ENCODE data around the gene ZNF655.

ZNF655 gene

DNA sequence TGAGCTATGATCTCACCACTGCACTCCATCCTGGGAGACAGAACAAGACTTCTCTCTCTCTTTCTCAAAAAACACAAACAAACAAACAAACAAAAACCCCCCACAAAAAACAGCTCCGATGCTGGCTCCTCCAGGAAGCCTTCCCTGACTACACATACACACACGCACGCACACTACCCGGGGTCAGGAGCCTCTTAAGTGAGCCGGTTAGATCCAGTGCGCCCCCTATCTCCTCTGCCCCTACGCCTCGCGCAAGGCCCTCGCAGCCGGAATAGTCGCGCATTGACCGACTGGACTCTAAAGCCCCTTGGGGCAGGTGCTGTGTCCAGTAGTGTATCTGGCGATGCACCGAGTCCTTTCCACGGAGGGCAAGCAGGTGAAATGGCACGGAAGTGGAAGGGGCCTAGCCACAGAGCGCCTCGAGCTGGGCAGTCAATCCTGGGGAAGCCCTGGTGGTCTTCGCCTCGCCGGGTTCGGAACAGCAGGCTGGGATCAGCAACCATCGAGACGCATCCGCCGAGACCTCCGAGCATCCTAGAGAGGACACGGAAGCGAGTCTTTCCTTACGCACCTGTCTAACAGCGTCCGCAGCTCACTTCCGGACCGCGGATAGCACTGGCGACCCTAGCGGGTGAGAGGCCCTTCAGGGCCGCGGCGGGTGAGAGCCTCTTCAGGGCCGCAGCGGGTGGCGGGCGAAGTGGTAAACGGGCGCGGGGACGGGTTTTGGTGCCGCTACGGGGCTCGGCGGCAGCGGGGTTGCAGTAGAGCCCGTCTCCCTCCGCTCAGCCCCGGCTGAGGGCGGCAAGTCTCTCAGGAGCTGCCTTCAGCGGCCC lies 58.1 kb downstream of the ZNF655 start, which contains the start of gene ZSCAN25:
ZSCAN25 (plus strand) TSS at position 588 of the 833 bp plus-strand sequence. CDS start 2,661 bp downstream, outside the sequence.
- peak; percentile 82 to 90 for DNase-seq
- TF ChIP-seq, protein P1, sequence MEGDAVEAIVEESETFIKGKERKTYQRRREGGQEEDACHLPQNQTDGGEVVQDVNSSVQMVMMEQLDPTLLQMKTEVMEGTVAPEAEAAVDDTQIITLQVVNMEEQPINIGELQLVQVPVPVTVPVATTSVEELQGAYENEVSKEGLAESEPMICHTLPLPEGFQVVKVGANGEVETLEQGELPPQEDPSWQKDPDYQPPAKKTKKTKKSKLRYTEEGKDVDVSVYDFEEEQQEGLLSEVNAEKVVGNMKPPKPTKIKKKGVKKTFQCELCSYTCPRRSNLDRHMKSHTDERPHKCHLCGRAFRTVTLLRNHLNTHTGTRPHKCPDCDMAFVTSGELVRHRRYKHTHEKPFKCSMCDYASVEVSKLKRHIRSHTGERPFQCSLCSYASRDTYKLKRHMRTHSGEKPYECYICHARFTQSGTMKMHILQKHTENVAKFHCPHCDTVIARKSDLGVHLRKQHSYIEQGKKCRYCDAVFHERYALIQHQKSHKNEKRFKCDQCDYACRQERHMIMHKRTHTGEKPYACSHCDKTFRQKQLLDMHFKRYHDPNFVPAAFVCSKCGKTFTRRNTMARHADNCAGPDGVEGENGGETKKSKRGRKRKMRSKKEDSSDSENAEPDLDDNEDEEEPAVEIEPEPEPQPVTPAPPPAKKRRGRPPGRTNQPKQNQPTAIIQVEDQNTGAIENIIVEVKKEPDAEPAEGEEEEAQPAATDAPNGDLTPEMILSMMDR (IDR thresholded peaks at IDR 0.05), result no peak
- peak within 1 kb of the TSS; percentile 71 to 93 for H3K4me3 ChIP-seq
- H3K9me3 ChIP-seq, result no peaks in the 10 kb centered on the region
- intact Hi-C loops (cut with DNase I; ENCODE audit: low total_unique reads), result no loop called here
- H3K36me3 ChIP-seq, result peaks cover 30 to 32% (median 31%) of the 10 kb centered on the region in 3 donors
- no peaks in the 10 kb centered on the region for H3K27me3 ChIP-seq
- H3K4me1 ChIP-seq, result peaks cover 0 to 16% (median 13%) of the 10 kb centered on the region in 4 donors
- peak within 1 kb of the TSS; percentile 77 to 85 for H3K27ac ChIP-seq

DNA sequence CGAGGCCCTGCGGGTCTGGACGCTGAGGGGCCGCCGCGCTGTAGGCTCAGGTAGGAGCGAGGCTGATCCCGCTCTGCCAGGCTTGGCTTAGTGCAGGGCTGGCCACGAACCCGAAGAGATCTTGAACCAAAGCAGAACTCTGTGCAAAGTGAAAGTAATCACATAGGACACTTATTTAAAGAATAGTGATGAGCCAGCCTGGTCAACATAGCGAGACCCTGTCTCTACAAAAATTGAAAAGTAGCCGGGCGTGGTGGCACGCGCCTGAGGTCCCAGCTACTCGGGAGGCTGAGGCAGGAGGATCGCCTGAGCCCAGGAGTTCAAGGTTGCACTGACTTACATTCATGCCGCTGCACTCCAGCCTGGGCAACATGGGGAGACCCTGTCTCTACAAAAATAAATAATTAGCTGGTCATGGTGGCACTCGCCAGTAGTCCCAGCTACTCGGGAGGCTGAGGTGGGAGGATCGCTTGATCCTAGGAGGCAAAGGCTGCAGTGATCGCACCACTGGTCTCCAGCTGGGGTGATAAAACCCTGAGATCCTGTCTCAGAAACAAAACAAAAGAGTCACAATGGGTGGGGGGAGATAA lies 58.8 kb downstream of the ZNF655 start:
- no peaks in the 10 kb centered on the region for H3K27me3 ChIP-seq
- TF ChIP-seq, protein P1 (IDR thresholded peaks at IDR 0.05), result no peak
- intact Hi-C loops (cut with DNase I; ENCODE audit: low total_unique reads), result no loop called here

DNA sequence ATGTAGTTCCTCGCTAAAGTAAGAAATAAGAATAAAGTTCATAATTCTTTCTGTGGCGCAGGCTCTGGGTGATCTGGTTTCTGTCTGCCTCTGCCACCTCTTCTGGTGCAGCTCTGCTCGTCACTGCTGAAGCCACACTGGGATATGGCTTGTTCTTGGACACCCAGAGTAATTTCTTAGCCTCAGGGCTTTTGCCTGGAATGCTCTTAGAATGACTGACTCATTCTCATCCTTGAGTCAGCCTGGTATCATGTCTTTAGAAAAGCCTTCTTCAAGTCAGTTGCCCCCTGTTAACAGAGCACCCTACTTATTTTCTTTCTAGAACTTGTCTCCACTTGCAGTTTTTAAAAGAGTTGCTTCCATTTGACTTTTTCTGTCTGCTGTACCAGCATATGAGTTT lies 60.3 kb downstream of the ZNF655 start:
- no peak overlapping the region for H3K27ac ChIP-seq
- peak in 1 of 2 donors; percentile 20 for DNase-seq
- H3K4me1 ChIP-seq, result peaks cover 0 to 16% (median 13%) of the 10 kb centered on the region in 4 donors
- H3K4me3 ChIP-seq, result no peak overlapping the region
- peaks cover 51 to 54% (median 52%) of the 10 kb centered on the region in 3 donors for H3K36me3 ChIP-seq
- H3K27me3 ChIP-seq, result no peaks in the 10 kb centered on the region
- intact Hi-C loops (cut with DNase I; ENCODE audit: low total_unique reads), result no loop called here
- TF ChIP-seq, protein P1 (IDR thresholded peaks at IDR 0.05), result no peak
- no peaks in the 10 kb centered on the region for H3K9me3 ChIP-seq

More for the DNA sequence above, 58.8 kb downstream of the ZNF655 start:
- Histone ChIP-seq H3K4me1 (peaks cover 0 to 16% (median 13%) of the 10 kb centered on the region in 4 donors), H3K36me3 (peaks cover 36 to 39% (median 38%) of the 10 kb centered on the region in 3 donors), H3K4me3 (peak overlapping the region; percentile 71 to 93), H3K9me3 (no peaks in the 10 kb centered on the region), H3K27ac (peak overlapping the region; percentile 77 to 85)
- no peak for DNase-seq

DNA sequence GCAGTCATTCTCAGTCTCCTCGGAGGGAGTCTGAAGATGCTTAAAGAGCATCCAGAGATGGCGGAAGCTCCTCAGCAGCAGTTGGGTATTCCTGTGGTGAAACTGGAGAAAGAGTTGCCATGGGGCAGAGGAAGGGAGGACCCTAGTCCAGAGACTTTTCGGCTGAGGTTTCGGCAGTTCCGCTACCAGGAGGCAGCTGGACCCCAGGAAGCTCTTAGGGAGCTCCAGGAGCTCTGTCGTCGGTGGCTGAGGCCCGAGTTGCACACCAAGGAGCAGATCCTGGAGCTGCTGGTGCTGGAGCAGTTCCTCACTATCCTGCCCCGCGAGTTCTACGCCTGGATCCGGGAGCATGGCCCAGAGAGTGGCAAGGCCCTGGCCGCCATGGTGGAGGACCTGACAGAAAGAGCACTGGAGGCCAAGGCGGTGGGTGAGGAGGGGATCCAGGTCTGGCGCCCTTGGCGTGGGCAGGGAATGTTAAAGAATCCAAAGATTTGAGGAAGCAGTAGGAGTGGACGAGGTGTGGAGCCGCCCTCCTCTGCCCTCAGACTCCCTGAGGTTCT lies 61.2 kb downstream of the ZNF655 start:
- intact Hi-C loops (cut with DNase I; ENCODE audit: low total_unique reads), result no loop called here
- DNase-seq, result peak in 1 of 2 donors; percentile 48

DNA sequence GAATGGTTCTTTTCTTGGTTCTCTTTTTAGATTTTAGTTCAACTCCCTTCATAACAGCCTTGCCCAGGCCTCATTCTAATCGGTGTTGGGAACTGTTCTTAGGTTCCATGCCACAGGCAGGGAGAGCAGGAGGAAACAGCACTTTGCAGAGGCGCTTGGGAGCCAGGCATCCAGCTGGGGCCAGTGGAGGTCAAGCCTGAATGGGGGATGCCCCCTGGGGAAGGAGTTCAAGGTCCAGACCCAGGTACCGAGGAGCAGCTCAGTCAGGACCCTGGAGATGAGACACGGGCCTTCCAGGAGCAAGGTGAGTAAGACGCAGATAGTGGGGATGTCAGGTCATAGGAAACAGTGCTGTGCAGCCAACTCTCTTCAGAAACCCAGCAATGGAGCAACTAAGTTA lies 62.8 kb downstream of the ZNF655 start:
- Histone ChIP-seq H3K9me3 (no peaks in the 10 kb centered on the region), H3K27ac (no peak overlapping the region), H3K27me3 (no peaks in the 10 kb centered on the region), H3K4me1 (peaks cover 0 to 16% (median 11%) of the 10 kb centered on the region in 4 donors), H3K4me3 (no peak overlapping the region), H3K36me3 (peaks cover 72 to 79% (median 78%) of the 10 kb centered on the region in 3 donors)
- intact Hi-C loops (cut with DNase I; ENCODE audit: low total_unique reads), result no loop called here
- TF ChIP-seq, protein P1 (IDR thresholded peaks at IDR 0.05), result no peak
- peak in 1 of 2 donors; percentile 39 for DNase-seq

More for the DNA sequence above, 61.2 kb downstream of the ZNF655 start:
- Histone ChIP-seq H3K4me3 (no peak overlapping the region), H3K27me3 (no peaks in the 10 kb centered on the region), H3K9me3 (no peaks in the 10 kb centered on the region), H3K36me3 (peaks cover 59 to 63% (median 62%) of the 10 kb centered on the region in 3 donors), H3K27ac (no peak overlapping the region), H3K4me1 (peaks cover 0 to 16% (median 15%) of the 10 kb centered on the region in 4 donors)
- TF ChIP-seq, protein P1 (IDR thresholded peaks at IDR 0.05), result no peak
